Glutamatergic neuron (in vitro differentiated cells): ENCODE results near the gene ESYT1. TPM values are rescaled to one million over a fixed set of nuclear protein-coding genes. Genes with fewer than 3 reads are reported as not detected.

Experiments
- DNase-seq: peaks from one replicate; pipeline ENCODE4 v3.0.0; 2022
- H3K27ac Mint-ChIP-seq: one replicate; pipeline ENCODE4 v1.8.0; 2020; ENCODE audit warnings: mild to moderate bottlenecking, mixed read lengths, inconsistent platforms; ENCODE audit not compliant: unreplicated experiment
- H3K27me3 Mint-ChIP-seq: one replicate; pipeline ENCODE4 v1.8.0; 2020; ENCODE audit warnings: mild to moderate bottlenecking, moderate library complexity, mixed read lengths, inconsistent platforms; ENCODE audit not compliant: unreplicated experiment
- H3K36me3 Mint-ChIP-seq: one replicate; pipeline ENCODE4 v1.8.0; 2020; ENCODE audit warnings: mild to moderate bottlenecking, mixed read lengths, inconsistent platforms; ENCODE audit not compliant: unreplicated experiment
- H3K4me1 Mint-ChIP-seq: one replicate; pipeline ENCODE4 v1.8.0; 2020; ENCODE audit warnings: mild to moderate bottlenecking, low read depth, mixed read lengths, inconsistent platforms; ENCODE audit not compliant: unreplicated experiment
- H3K4me3 Mint-ChIP-seq: one replicate; pipeline ENCODE4 v1.8.0; 2020; ENCODE audit warnings: mild to moderate bottlenecking, mixed read lengths, inconsistent platforms; ENCODE audit not compliant: unreplicated experiment
- H3K9me3 Mint-ChIP-seq: one replicate; pipeline ENCODE4 v1.8.0; 2020; ENCODE audit warnings: mild to moderate bottlenecking, moderate library complexity, mixed read lengths, inconsistent platforms; ENCODE audit not compliant: unreplicated experiment
- total RNA-seq: library from RNA; stranded (reverse); fragmentation: NEBNext Ultra II Directional; extraction: Animal tissue kit (Norgen Biotek cat#: 25700); gene quantifications from one replicate; pipeline ENCODE4 v1.2.1, GENCODE V29; 2021; ENCODE audit not compliant: unreplicated experiment
- TF ChIP-seq, protein P1 (sequence below): fragments of 200-600 bp; sonication (generic); IDR thresholded peaks from one replicate; pipeline ENCODE4 v1.5.0; 2021; ENCODE audit not compliant: partially characterized antibody, unreplicated experiment

The ESYT1 gene
- total RNA-seq, 1 donor from 2014 or later = 144 TPM

DNA sequence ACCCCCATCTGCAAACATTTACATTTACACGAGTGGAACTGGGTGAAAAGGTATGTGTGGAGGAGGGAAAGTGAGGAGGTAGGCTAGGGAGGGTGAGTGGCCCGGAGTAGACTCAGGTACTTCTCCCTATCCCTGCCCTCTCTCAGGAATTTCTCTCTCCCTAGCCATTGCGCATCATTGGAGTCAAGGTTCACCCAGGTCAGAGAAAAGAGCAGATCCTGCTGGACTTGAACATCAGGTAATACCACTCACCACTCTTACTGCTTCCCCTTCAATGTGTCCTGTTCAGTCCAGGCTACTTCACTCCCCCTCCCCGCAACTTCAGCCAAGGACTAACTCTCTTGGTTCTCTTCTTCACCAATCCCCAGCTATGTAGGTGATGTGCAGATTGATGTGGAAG is 2.8 kb downstream of the ESYT1 start:
- Mint-ChIP-seq H3K4me1 (peaks cover 15% of the 10 kb centered on the region), H3K4me3 (peak overlapping the region; percentile 99), H3K36me3 (peaks cover under 1% of the 10 kb centered on the region), H3K27ac (no peak overlapping the region), H3K9me3 (peaks cover 12% of the 10 kb centered on the region), H3K27me3 (peaks cover 15% of the 10 kb centered on the region)
- DNase-seq = no peak
- TF ChIP-seq, protein P1, sequence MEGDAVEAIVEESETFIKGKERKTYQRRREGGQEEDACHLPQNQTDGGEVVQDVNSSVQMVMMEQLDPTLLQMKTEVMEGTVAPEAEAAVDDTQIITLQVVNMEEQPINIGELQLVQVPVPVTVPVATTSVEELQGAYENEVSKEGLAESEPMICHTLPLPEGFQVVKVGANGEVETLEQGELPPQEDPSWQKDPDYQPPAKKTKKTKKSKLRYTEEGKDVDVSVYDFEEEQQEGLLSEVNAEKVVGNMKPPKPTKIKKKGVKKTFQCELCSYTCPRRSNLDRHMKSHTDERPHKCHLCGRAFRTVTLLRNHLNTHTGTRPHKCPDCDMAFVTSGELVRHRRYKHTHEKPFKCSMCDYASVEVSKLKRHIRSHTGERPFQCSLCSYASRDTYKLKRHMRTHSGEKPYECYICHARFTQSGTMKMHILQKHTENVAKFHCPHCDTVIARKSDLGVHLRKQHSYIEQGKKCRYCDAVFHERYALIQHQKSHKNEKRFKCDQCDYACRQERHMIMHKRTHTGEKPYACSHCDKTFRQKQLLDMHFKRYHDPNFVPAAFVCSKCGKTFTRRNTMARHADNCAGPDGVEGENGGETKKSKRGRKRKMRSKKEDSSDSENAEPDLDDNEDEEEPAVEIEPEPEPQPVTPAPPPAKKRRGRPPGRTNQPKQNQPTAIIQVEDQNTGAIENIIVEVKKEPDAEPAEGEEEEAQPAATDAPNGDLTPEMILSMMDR = no peak

DNA sequence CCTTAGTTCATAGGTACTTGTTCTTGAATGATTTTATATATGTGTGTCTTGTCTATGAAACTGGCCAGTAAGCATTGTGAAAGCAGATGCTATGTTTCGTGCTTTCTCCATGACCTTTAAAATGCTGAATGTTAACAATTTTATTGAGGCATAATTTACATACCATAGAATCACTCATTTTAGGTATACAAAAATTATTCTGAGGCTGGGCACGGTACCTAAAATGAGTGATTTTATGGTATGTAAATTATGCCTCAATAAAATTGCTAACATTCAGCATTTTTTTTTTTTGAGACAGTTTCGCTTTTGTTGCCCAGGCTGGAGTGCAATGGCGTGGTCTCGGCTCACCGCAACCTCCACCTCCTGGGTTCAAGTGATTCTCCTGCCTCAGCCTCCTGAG is 6.8 kb downstream of the ESYT1 start:
- TF ChIP-seq, protein P1 = no peak
- no peak for DNase-seq
- peaks cover 3% of the 10 kb centered on the region for H3K4me1 Mint-ChIP-seq
- no peak overlapping the region for H3K4me3 Mint-ChIP-seq
- H3K36me3 Mint-ChIP-seq = peaks cover 4% of the 10 kb centered on the region
- H3K27me3 Mint-ChIP-seq = peaks cover 4% of the 10 kb centered on the region
- no peaks in the 10 kb centered on the region for H3K9me3 Mint-ChIP-seq
- H3K27ac Mint-ChIP-seq = no peak overlapping the region

DNA sequence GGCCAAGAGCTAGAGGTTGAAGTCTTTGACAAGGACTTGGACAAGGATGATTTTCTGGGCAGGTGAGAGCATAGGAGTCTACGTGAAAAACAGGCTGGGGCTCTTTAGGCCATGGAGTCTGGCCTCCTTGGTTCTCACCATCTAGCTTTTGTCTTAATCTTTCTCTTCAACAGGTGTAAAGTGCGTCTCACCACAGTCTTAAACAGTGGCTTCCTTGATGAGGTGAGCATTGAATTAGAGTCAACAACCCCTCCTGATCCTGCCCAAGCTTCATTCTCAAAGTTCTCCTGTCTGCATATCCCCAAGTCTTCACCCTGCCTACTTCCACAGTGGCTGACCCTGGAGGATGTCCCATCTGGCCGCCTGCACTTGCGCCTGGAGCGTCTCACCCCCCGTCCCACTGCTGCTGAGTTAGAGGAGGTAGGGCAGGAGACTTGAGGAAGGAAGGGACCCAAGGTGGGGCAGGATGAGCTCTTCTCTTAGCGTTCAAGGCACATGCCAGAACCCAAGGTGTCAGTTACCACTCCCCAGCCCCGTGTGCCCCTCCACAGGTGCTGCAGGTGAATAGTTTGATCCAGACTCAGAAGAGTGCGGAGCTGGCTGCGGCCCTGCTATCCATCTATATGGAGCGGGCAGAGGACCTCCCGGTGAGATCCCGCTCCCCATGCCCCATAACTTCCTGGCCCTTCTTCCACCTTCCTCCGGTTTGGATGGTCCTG is 9.9 kb downstream of the ESYT1 start:
- no peak for DNase-seq
- Mint-ChIP-seq H3K9me3 (peaks cover 1% of the 10 kb centered on the region), H3K27ac (no peak overlapping the region), H3K4me3 (no peak overlapping the region), H3K27me3 (peaks cover 4% of the 10 kb centered on the region), H3K4me1 (no peaks in the 10 kb centered on the region), H3K36me3 (peaks cover 16% of the 10 kb centered on the region)
- TF ChIP-seq, protein P1 = no peak

DNA sequence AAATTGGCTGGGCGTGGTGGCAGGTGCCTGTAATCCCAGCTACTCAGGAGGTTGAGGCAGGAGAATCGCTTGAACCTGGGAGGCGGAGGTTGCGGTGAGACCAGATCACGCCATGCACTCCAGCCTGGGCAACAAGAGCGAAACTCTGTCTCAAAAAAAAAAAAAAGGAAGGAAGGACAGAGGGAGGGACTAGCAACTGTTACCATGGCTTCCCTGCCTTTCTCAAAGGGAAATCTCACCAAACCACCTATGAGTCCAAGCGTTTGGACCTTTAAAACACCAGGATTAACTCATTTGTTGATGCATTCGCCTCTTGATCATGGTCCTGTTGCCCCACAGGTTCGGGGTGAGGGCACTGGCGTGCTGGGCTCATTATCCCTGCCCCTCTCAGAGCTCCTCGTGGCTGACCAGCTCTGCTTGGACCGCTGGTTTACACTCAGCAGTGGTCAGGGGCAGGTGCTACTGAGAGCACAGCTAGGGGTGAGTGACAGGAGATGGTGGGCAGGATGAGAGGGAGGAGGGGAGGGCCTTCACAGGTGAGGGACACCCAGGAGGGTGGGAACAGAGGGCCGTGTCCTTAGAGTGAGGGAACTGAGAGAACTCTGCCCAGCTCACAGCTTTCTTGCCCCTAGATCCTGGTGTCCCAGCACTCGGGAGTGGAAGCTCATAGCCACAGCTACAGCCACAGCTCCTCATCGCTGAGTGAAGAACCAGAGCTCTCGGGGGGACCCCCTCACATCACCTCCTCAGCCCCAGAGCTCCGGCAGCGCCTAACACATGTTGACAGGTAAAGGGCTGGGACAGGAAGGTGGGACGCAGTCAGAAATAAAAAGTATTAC is 14.1 kb downstream of the ESYT1 start:
- TF ChIP-seq, protein P1 = no peak
- H3K4me3 Mint-ChIP-seq = no peak overlapping the region
- peaks cover 5% of the 10 kb centered on the region for H3K9me3 Mint-ChIP-seq
- no peaks in the 10 kb centered on the region for H3K4me1 Mint-ChIP-seq
- DNase-seq = no peak
- peaks cover 16% of the 10 kb centered on the region for H3K36me3 Mint-ChIP-seq
- H3K27ac Mint-ChIP-seq = no peak overlapping the region
- H3K27me3 Mint-ChIP-seq = peaks cover 4% of the 10 kb centered on the region

DNA sequence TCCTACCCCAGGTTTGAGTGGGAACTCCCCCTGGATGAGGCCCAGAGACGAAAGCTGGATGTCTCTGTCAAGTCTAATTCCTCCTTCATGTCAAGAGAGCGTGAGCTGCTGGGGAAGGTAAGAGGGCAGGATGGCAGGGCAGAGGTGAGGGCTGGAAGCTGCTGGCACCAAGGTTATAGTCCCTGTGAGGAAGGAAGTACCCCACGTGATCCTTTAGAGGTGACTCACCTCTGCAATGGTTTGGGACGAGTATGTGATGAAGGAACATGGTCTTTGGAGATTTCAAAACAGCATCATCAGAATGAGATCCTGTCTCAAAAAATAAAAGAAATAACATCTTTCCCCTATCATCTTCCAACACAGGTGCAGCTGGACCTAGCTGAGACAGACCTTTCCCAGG is 15.2 kb downstream of the ESYT1 start:
- Mint-ChIP-seq H3K27me3 (peaks cover 4% of the 10 kb centered on the region), H3K4me1 (no peaks in the 10 kb centered on the region), H3K27ac (no peak overlapping the region), H3K9me3 (peaks cover 5% of the 10 kb centered on the region), H3K4me3 (no peak overlapping the region), H3K36me3 (peaks cover 16% of the 10 kb centered on the region)
- TF ChIP-seq, protein P1 = no peak
- DNase-seq = no peak
